Vagina (tissue), 2 donors: ENCODE results near the gene TOX2. TPM values are rescaled to one million over a fixed set of nuclear protein-coding genes. Genes with fewer than 3 reads are reported as not detected.

Source experiments
- DNase-seq, 2 donors: peaks; one replicate each; pipeline ENCODE4 v3.0.0-alpha.2; 2017; ENCODE audit errors: extremely low spot score in 2 of 2
- H3K27ac ChIP-seq: fragments of 200-600 bp; sonication (generic); one replicate; pipeline ENCODE4 v1.5.1; 2019
- H3K27me3 ChIP-seq: fragments of 200-600 bp; sonication (generic); one replicate; pipeline ENCODE4 v1.5.1; 2019
- H3K36me3 ChIP-seq, 2 donors: fragments of 200-600 bp; sonication (generic); one replicate each; pipeline ENCODE4 v1.5.1; 2017 to 2019
- H3K4me1 ChIP-seq: fragments of 200-600 bp; sonication (generic); one replicate; pipeline ENCODE4 v1.5.1; 2019
- H3K4me3 ChIP-seq, 2 donors: fragments of 200-600 bp; sonication (generic); 1 replicate in 1 of 2; 2 replicates in 1 of 2; pipeline ENCODE4 v1.5.1; 2016 to 2019
- H3K9me3 ChIP-seq: fragments of 200-600 bp; sonication (generic); one replicate; pipeline ENCODE4 v1.5.1; 2019
- POLR2A ChIP-seq, 2 donors: fragments of 450-650 bp; IDR thresholded peaks; one replicate each; pipeline ENCODE4 v1.6.1; 2017; ENCODE audit warnings: antibody characterized with exemption in 2 of 2, mild to moderate bottlenecking in 2 of 2, moderate library complexity in 2 of 2
- POLR2AphosphoS5 ChIP-seq, 2 donors: sonication (generic); formaldehyde crosslinking; IDR thresholded peaks; one replicate each; pipeline ENCODE4 v1.9.0; 2017; ENCODE audit warnings: antibody characterized with exemption in 2 of 2, mild to moderate bottlenecking in 2 of 2, low read depth in 1 of 2; ENCODE audit not compliant: insufficient read depth in 1 of 2
- intact Hi-C: fragments of 100-400 bp; cut with DNase I; formaldehyde crosslinking; loops from one replicate; pipeline ENCODE4 v1.15.1; 2023
- total RNA-seq: library from RNA; depleted of rRNA; stranded (reverse); fragments of >200 nt; gene quantifications from one replicate; pipeline ENCODE4 v1.2.3, GENCODE V29; 2016
- TF ChIP-seq, protein P1 (sequence below), 3 experiments: fragments of 450-650 bp in 2 of 3; fragments of 200-600 bp in 1 of 3; sonication (generic) in 1 of 3; IDR thresholded peaks; one replicate each; pipeline ENCODE4 v1.5.1; 2017 to 2019; ENCODE audit warnings: antibody characterized with exemption in 3 of 3, mild to moderate bottlenecking in 2 of 3, moderate library complexity in 2 of 3

TOX2 gene
- total RNA-seq, 1 donor from 2014 or later, result 5.2 TPM

DNA sequence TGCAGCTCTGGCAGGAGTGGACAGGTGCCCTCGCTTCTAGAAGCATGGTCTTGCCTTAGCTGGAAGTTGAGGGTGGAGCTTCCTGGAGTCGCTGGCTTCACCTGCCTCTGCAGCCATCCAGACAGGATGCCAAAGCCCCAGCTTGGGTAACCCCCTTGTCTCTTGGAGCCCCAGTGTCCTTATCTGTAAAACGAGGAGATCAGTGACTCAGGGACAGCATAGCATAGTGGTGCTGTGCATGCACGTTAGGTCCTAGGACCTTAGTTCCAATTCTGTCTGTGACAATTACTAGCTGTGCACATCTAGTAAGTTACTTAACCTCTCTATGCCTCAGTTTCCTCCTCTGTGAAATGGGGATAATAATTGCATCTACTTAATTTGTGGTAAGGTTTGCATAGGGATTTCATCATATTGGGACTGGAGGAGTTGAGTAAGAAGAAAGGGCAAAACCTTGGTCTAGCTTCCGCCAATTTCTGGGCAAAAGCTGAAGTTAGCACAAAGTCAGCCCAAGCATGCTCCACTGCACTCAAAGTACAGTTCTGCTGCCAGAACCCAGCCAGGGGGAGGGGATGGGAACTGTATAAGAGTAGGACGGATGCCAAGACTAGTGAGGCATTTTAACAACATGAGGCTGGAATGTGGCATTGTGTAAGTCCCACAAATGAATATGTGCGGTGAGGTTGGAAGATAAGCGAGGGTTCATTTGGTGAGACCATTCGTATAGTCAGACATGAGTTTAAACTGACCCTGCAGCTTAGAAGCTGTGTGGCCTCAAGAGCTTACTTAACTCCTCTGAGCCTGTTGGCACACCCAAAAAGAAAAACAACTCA, 24.5 kb downstream of the TOX2 start:
- Histone ChIP-seq H3K4me3 (no peak overlapping the region), H3K27ac (no peak overlapping the region), H3K4me1 (peaks cover 40% of the 10 kb centered on the region), H3K9me3 (no peaks in the 10 kb centered on the region), H3K36me3 (no peaks in the 10 kb centered on the region), H3K27me3 (no peaks in the 10 kb centered on the region)
- intact Hi-C loops, result no loop called here
- TF ChIP-seq, protein P1, sequence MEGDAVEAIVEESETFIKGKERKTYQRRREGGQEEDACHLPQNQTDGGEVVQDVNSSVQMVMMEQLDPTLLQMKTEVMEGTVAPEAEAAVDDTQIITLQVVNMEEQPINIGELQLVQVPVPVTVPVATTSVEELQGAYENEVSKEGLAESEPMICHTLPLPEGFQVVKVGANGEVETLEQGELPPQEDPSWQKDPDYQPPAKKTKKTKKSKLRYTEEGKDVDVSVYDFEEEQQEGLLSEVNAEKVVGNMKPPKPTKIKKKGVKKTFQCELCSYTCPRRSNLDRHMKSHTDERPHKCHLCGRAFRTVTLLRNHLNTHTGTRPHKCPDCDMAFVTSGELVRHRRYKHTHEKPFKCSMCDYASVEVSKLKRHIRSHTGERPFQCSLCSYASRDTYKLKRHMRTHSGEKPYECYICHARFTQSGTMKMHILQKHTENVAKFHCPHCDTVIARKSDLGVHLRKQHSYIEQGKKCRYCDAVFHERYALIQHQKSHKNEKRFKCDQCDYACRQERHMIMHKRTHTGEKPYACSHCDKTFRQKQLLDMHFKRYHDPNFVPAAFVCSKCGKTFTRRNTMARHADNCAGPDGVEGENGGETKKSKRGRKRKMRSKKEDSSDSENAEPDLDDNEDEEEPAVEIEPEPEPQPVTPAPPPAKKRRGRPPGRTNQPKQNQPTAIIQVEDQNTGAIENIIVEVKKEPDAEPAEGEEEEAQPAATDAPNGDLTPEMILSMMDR (IDR thresholded peaks at IDR 0.05), result no peak
- TF ChIP-seq POLR2AphosphoS5 (IDR thresholded peaks at IDR 0.05; ENCODE audit: insufficient read depth in 1 of 2, low read depth in 1 of 2) (no peak), POLR2A (IDR thresholded peaks at IDR 0.05) (no peak)
- no peak for DNase-seq

DNA sequence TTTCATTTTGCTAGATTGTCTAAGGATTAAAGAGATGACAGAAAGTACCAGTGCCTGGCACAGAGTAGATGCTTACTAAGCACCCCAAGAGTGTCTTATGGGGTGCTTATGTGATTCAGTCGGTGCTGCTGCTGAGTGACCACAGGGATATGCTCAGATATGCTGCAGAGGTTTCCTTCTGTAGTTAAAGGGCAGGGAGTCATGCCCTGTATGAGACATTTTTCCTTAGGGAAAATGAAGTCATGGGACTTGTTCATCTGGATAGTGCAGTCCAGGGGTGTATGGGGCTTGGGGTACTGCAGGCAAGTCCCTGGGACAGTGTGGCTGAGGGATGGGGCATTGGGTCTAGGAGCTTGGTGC, 25.1 kb downstream of the TOX2 start:
- peaks cover 40% of the 10 kb centered on the region for H3K4me1 ChIP-seq
- no peak overlapping the region for H3K27ac ChIP-seq
- DNase-seq, result no peak
- H3K36me3 ChIP-seq, result no peaks in the 10 kb centered on the region
- intact Hi-C loops, result no loop called here
- H3K27me3 ChIP-seq, result no peaks in the 10 kb centered on the region
- no peaks in the 10 kb centered on the region for H3K9me3 ChIP-seq
- H3K4me3 ChIP-seq, result no peak overlapping the region
- TF ChIP-seq POLR2AphosphoS5 (IDR thresholded peaks at IDR 0.05; ENCODE audit: insufficient read depth in 1 of 2, low read depth in 1 of 2) (no peak), POLR2A (IDR thresholded peaks at IDR 0.05) (no peak)
- TF ChIP-seq, protein P1 (IDR thresholded peaks at IDR 0.05), result no peak

GRCh38 chr20:43940518-43941225, 26.0 kb downstream of the TOX2 start:
- Histone ChIP-seq H3K36me3 (no peaks in the 10 kb centered on the region), H3K4me1 (peaks cover 40% of the 10 kb centered on the region), H3K9me3 (no peaks in the 10 kb centered on the region), H3K27me3 (no peaks in the 10 kb centered on the region), H3K4me3 (no peak overlapping the region), H3K27ac (no peak overlapping the region)
- intact Hi-C loops, result no loop called here
- TF ChIP-seq POLR2AphosphoS5 (IDR thresholded peaks at IDR 0.05; ENCODE audit: insufficient read depth in 1 of 2, low read depth in 1 of 2) (no peak), POLR2A (IDR thresholded peaks at IDR 0.05) (no peak)
- TF ChIP-seq, protein P1 (IDR thresholded peaks at IDR 0.05), result no peak
- DNase-seq, result no peak

DNA sequence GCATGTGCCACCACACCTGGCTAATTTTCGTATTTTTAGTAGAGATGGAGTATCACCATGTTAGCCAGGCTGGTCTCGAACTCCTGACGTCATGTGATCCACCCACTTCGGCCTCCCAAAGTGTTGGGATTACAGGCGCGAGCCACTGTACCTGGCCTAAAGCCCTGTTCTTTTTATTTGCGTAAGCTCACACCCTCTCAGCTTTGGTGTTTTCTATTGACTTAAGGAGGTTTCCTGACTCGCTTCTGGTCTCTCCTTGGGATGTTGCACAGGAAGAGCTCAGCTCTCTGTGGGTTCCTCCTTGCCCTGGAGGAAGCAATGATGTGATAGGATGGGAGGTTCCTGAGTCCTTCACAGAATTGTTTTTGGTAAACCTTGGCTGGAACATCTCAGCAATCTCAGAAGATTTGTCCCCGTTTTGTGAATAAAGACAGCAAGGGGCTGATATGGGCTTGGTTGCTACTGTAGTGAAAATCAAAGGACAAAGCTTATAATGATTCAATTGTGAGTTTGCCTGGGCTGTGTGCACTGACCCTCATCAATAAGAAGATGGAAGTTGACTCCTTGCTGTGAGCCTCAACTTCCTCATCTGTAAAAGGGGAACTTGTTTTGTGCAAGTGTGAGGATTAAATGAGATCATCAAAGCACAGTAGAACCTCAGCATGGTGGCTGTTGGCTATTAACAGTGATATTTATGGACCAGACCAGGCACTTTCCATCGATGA, 27.0 kb downstream of the TOX2 start:
- Histone ChIP-seq H3K36me3 (no peaks in the 10 kb centered on the region), H3K9me3 (no peaks in the 10 kb centered on the region), H3K27ac (no peak overlapping the region), H3K4me1 (peaks cover 40% of the 10 kb centered on the region), H3K4me3 (no peak overlapping the region), H3K27me3 (no peaks in the 10 kb centered on the region)
- no peak for TF ChIP-seq POLR2A (IDR thresholded peaks at IDR 0.05)
- TF ChIP-seq, protein P1 (IDR thresholded peaks at IDR 0.05), result no peak
- no peak for TF ChIP-seq POLR2AphosphoS5 (IDR thresholded peaks at IDR 0.05; ENCODE audit: insufficient read depth in 1 of 2, low read depth in 1 of 2)
- intact Hi-C loops, result no loop called here
- no peak for DNase-seq
